HepG2 (cell line): ENCODE data around the gene COBLL1. TPM values are rescaled to one million over a fixed set of nuclear protein-coding genes. Genes with fewer than 3 reads are reported as not detected.

ENCODE experiments used
- ATF3 ChIP-seq: sonication (generic); formaldehyde crosslinking; IDR thresholded peaks from 2 replicates; pipeline ENCODE4 v1.4.0; 2020; ENCODE audit warnings: missing genetic modification reagents
- BRF2 ChIP-seq: sonication (generic); formaldehyde crosslinking; IDR thresholded peaks from 2 replicates; pipeline ENCODE4 v1.8.1; 2022; ENCODE audit warnings: mild to moderate bottlenecking, missing genetic modification reagents
- CENPX ChIP-seq: sonication (generic); formaldehyde crosslinking; IDR thresholded peaks from 2 replicates; pipeline ENCODE4 v1.9.0; 2021; ENCODE audit warnings: mild to moderate bottlenecking, missing genetic modification reagents, moderate library complexity
- DZIP1 ChIP-seq: sonication (generic); formaldehyde crosslinking; IDR thresholded peaks from 2 replicates; pipeline ENCODE4 v1.5.0; 2020; ENCODE audit warnings: mild to moderate bottlenecking, missing genetic modification reagents
- HNF4A ChIP-seq: sonication (generic); formaldehyde crosslinking; IDR thresholded peaks from 2 replicates; pipeline ENCODE4 v1.4.0; 2020; ENCODE audit warnings: missing genetic modification reagents
- MIER3 ChIP-seq: IDR thresholded peaks from 2 replicates; pipeline ENCODE4 v1.6.1; 2016; ENCODE audit warnings: missing compliant biosample characterization, borderline replicate concordance
- PCBP2 ChIP-seq: fragments of 200-400 bp; formaldehyde crosslinking; optimal IDR thresholded peaks from 2 replicates; pipeline ENCODE3; 2018; ENCODE audit warnings: low read length, low read depth; ENCODE audit not compliant: poor library complexity, severe bottlenecking
- SETDB1 ChIP-seq: sonication (generic); formaldehyde crosslinking; IDR thresholded peaks from 2 replicates; pipeline ENCODE4 v1.5.1; 2020; ENCODE audit warnings: missing genetic modification reagents, mild to moderate bottlenecking, borderline replicate concordance
- ZFAT ChIP-seq: sonication (generic); formaldehyde crosslinking; conservative IDR thresholded peaks from 2 replicates; pipeline ENCODE4 v1.8.1; 2023; ENCODE audit warnings: missing genetic modification reagents, inconsistent platforms
- ZFX ChIP-seq: sonication (generic); formaldehyde crosslinking; IDR thresholded peaks from 2 replicates; pipeline ENCODE4 v1.4.0; 2020; ENCODE audit warnings: mild to moderate bottlenecking, low read depth, missing genetic modification reagents, moderate library complexity
- ZNF10 ChIP-seq: sonication (generic); formaldehyde crosslinking; IDR thresholded peaks from 2 replicates; pipeline ENCODE4 v1.4.0; 2020; ENCODE audit warnings: mild to moderate bottlenecking, low read depth, missing genetic modification reagents, borderline replicate concordance
- ZNF329 ChIP-seq: sonication (generic); formaldehyde crosslinking; IDR thresholded peaks from 2 replicates; pipeline ENCODE4 v1.9.0; 2021; ENCODE audit warnings: low read depth, mild to moderate bottlenecking, missing genetic modification reagents
- polyA plus RNA-seq, 8 experiments: library from polyadenylated mRNA; depleted of rRNA in 3 of 8; stranded (reverse) in 7 of 8; unstranded in 1 of 8; fragments of >200 nt; fragmentation: Illumina TruSeq in 4 of 8; extraction: Trizol in 4 of 8; gene quantifications; 2 replicates each; pipeline versions ENCODE4 v1.2.1 to v1.2.3, GENCODE V29; 2011 to 2016; ENCODE audit warnings: low read depth in 4 of 8, missing spikeins in 1 of 8, mixed read lengths in 1 of 8; ENCODE audit not compliant: insufficient read depth in 1 of 8
- total RNA-seq, 5 experiments: library from RNA; depleted of rRNA; stranded (reverse); fragments of >200 nt; fragmentation: Illumina TruSeq; extraction: Trizol; gene quantifications; 2 replicates each; pipeline ENCODE4 v1.2.3, GENCODE V29; 2016; ENCODE audit warnings: low read depth in 1 of 5
- TF ChIP-seq, protein P1 (sequence below): sonication (generic); formaldehyde crosslinking; IDR thresholded peaks from 2 replicates; pipeline ENCODE4 v1.4.0; 2020; ENCODE audit warnings: missing genetic modification reagents, mild to moderate bottlenecking, borderline replicate concordance

COBLL1 gene
- total and polyA plus RNA-seq, 2 of the 13 experiments (the other 11 are each of a cell fraction or from before 2014, with no cell fraction given): 32.6 to 86.8 TPM

DNA sequence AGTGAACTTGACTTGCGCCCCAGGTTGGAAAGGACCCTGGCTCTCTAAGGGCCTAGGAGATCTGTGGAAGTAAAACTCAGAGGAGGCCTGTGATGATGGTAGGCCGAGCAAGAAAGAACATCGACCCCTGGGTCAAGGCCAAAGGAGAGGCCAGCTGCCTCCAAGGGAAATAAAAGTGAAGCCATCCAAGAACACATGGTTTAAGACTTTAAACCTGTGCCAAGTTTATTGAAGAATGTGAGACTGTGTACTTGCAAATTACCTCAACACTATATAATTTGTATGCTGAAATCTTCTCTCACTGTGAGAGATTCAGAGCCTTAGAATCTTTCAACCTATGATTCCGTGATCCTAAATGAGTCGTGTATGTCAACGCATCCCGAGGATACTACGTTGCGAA, 40.7 kb upstream of the COBLL1 start (continued):
- TF ChIP-seq BRF2 (CRISPR knock-in tag): no peak
- TF ChIP-seq, protein P1, sequence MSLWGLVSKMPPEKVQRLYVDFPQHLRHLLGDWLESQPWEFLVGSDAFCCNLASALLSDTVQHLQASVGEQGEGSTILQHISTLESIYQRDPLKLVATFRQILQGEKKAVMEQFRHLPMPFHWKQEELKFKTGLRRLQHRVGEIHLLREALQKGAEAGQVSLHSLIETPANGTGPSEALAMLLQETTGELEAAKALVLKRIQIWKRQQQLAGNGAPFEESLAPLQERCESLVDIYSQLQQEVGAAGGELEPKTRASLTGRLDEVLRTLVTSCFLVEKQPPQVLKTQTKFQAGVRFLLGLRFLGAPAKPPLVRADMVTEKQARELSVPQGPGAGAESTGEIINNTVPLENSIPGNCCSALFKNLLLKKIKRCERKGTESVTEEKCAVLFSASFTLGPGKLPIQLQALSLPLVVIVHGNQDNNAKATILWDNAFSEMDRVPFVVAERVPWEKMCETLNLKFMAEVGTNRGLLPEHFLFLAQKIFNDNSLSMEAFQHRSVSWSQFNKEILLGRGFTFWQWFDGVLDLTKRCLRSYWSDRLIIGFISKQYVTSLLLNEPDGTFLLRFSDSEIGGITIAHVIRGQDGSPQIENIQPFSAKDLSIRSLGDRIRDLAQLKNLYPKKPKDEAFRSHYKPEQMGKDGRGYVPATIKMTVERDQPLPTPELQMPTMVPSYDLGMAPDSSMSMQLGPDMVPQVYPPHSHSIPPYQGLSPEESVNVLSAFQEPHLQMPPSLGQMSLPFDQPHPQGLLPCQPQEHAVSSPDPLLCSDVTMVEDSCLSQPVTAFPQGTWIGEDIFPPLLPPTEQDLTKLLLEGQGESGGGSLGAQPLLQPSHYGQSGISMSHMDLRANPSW (CRISPR knock-in tag): no peak
- TF ChIP-seq MIER3 (CRISPR knock-in tag): no peak
- no peak for TF ChIP-seq ZNF10 (CRISPR knock-in tag)
- 0 out of 2 replicates have a peak, but pooled peaks have one; percentile 7 for TF ChIP-seq HNF4A (CRISPR knock-in tag)
- no peak for TF ChIP-seq DZIP1 (CRISPR knock-in tag)
- no peak for TF ChIP-seq ZFAT (CRISPR knock-in tag)
- TF ChIP-seq SETDB1 (CRISPR knock-in tag): no peak
- no peak for TF ChIP-seq PCBP2
- TF ChIP-seq ZNF329 (CRISPR knock-in tag): no peak
- no peak for TF ChIP-seq CENPX
- TF ChIP-seq ZFX (CRISPR knock-in tag): 0 out of 2 replicates have a peak, but pooled peaks have one; percentile 22
- no peak for TF ChIP-seq ATF3
